A549 (cell line): Measurements from ENCODE around the gene EID2. TPM values are rescaled to one million over a fixed set of nuclear protein-coding genes. Genes with fewer than 3 reads are reported as not detected.

Source experiments
- ATAC-seq, 2 experiments: fragments of 200-7000 bp in 1 of 2; fragments of >200 bp in 1 of 2; cut with Nextera tagmentation in 1 of 2; cut with Tn5 transposase in 1 of 2; 3 replicates each; pipeline versions ENCODE4 v1.8.0 to v1.9.1; 2018 to 2020; ENCODE audit warnings: mild to moderate bottlenecking in 1 of 2, moderate library complexity in 1 of 2
- CTCF ChIA-PET: fragments of 300-600 bp; sonication (Branson Sonifier 250); formaldehyde crosslinking; extraction: SDS; loops from one replicate; lab custom pipeline; 2021; ENCODE audit warnings: antibody characterized with exemption, inconsistent platforms; lab: Yijun Ruan, JAX
- POLR2A ChIA-PET: fragments of 350-600 bp; formaldehyde crosslinking; extraction: SDS; loops from one replicate; lab custom pipeline; 2021; ENCODE audit warnings: antibody characterized with exemption, inconsistent platforms; lab: Yijun Ruan, JAX
- DNase-seq, 2 experiments: peaks; one replicate each; pipeline versions ENCODE4 v3.0.0 to v3.0.0-alpha.2; 2011 to 2016; ENCODE audit warnings: low read depth in 1 of 2, low spot score in 1 of 2
- FAIRE-seq: peaks from 2 replicates; lab custom pipeline; 2011; peaks lifted over from hg19 to GRCh38; lab: Jason Lieb, UNC
- H3K27ac ChIP-seq, 2 experiments: fragments of >200 bp; sonication (Bioruptor Twin); formaldehyde crosslinking; 3 replicates each; pipeline ENCODE4 v1.5.1; 2016 to 2017
- H3K4me1 ChIP-seq: fragments of >200 bp; sonication (Bioruptor Twin); formaldehyde crosslinking; 3 replicates; pipeline ENCODE4 v1.6.1; 2016
- H3K4me2 ChIP-seq: fragments of >200 bp; sonication (Bioruptor Twin); formaldehyde crosslinking; 3 replicates; pipeline ENCODE4 v1.6.1; 2016
- H3K4me3 ChIP-seq: fragments of >200 bp; sonication (Bioruptor Twin); formaldehyde crosslinking; 3 replicates; pipeline ENCODE4 v1.5.1; 2016
- H3K9me3 ChIP-seq: fragments of >200 bp; sonication (Bioruptor Twin); formaldehyde crosslinking; 3 replicates; pipeline ENCODE4 v1.6.1; 2016
- BCL3 ChIP-seq: fragments of >200 bp; sonication (Bioruptor Twin); formaldehyde crosslinking; IDR thresholded peaks from 3 replicates; pipeline ENCODE4 v1.6.1; 2016
- CEBPB ChIP-seq, 2 experiments: fragments of >200 bp in 1 of 2; sonication (Bioruptor Twin) in 1 of 2; formaldehyde crosslinking in 1 of 2; IDR thresholded peaks; 2 replicates each; pipeline ENCODE4 v1.6.1; 2012 to 2016
- CHD2 ChIP-seq: fragments of 150-350 bp; IDR thresholded peaks from 2 replicates; pipeline ENCODE4 v1.6.1; 2014; ENCODE audit warnings: low read length; ENCODE audit not compliant: partially characterized antibody
- CHD4 ChIP-seq: fragments of 200-600 bp; sonication (generic); IDR thresholded peaks from 2 replicates; pipeline ENCODE4 v1.6.1; 2016; ENCODE audit warnings: antibody characterized with exemption, mild to moderate bottlenecking, borderline replicate concordance
- E2F6 ChIP-seq: IDR thresholded peaks from 2 replicates; pipeline ENCODE4 v1.6.1; 2012; ENCODE audit warnings: low read depth, borderline replicate concordance
- HDAC2 ChIP-seq: fragments of 200-600 bp; sonication (generic); IDR thresholded peaks from 2 replicates; pipeline ENCODE4 v1.6.1; 2016
- HOXB13 ChIP-seq: fragments of 250-450 bp; sonication (Bioruptor Pico); IDR thresholded peaks from 2 replicates; pipeline ENCODE4 v1.5.0; 2020; ENCODE audit warnings: low read depth, mild to moderate bottlenecking, moderate library complexity
- NFE2L2 ChIP-seq: fragments of 150-350 bp; conservative IDR thresholded peaks from 2 replicates; pipeline ENCODE4 v1.6.1; 2014; ENCODE audit warnings: low read length
- RAD21 ChIP-seq, 2 experiments: fragments of >200 bp in 1 of 2; sonication (Bioruptor Twin) in 1 of 2; formaldehyde crosslinking in 1 of 2; IDR thresholded peaks in 1 of 2; conservative IDR thresholded peaks in 1 of 2; 2 replicates in 1 of 2; 3 replicates in 1 of 2; pipeline ENCODE4 v1.6.1; 2012 to 2018; ENCODE audit warnings: inconsistent platforms in 1 of 2
- REST ChIP-seq: fragments of 200-600 bp; sonication (generic); IDR thresholded peaks from 2 replicates; pipeline ENCODE4 v1.6.1; 2016; ENCODE audit warnings: antibody characterized with exemption, mild to moderate bottlenecking, moderate library complexity
- SMC3 ChIP-seq: fragments of >200 bp; sonication (Bioruptor Twin); formaldehyde crosslinking; IDR thresholded peaks from 3 replicates; pipeline ENCODE4 v1.6.1; 2018; ENCODE audit warnings: inconsistent platforms
- ZC3H11A ChIP-seq: fragments of 450-650 bp; IDR thresholded peaks from 2 replicates; pipeline ENCODE4 v1.6.1; 2014; ENCODE audit warnings: antibody characterized with exemption, mild to moderate bottlenecking
- ZFP36 ChIP-seq: fragments of 450-650 bp; IDR thresholded peaks from 2 replicates; pipeline ENCODE4 v1.6.1; 2014; ENCODE audit warnings: borderline replicate concordance; ENCODE audit not compliant: partially characterized antibody
- ZNF302 ChIP-seq: fragments of 250-450 bp; sonication (Bioruptor Pico); IDR thresholded peaks from 2 replicates; pipeline ENCODE4 v1.9.0; 2021; ENCODE audit warnings: inconsistent platforms, mild to moderate bottlenecking, moderate library complexity
- ZSCAN20 ChIP-seq: fragments of 250-450 bp; sonication (Bioruptor Pico); IDR thresholded peaks from 2 replicates; pipeline ENCODE4 v1.8.0; 2022; ENCODE audit warnings: mild to moderate bottlenecking, moderate library complexity
- WGBS: methylation state at CpG from one replicate; pipeline ENCODE4 v1.1.6; 2017; ENCODE audit errors: missing lambda C conversion rate; 5-methylcytosine and 5-hydroxymethylcytosine counted together
- polyA plus RNA-seq, 4 experiments: library from polyadenylated mRNA; depleted of rRNA in 3 of 4; stranded (reverse); fragments of >200 nt; fragmentation: RNase III in 1 of 4; extraction: RNeasy Plus Mini Kit Qiagen cat#74134 plus additional on column Dnase treatment in 1 of 4; gene quantifications; 2 replicates in 3 of 4; 3 replicates in 1 of 4; pipeline ENCODE4 v1.2.3, GENCODE V29; 2011 to 2017

Gene EID2
- polyA plus RNA-seq, 2 of the 4 experiments (the other 2 are of a cell fraction) = 26.1 to 53.0 TPM

DNA sequence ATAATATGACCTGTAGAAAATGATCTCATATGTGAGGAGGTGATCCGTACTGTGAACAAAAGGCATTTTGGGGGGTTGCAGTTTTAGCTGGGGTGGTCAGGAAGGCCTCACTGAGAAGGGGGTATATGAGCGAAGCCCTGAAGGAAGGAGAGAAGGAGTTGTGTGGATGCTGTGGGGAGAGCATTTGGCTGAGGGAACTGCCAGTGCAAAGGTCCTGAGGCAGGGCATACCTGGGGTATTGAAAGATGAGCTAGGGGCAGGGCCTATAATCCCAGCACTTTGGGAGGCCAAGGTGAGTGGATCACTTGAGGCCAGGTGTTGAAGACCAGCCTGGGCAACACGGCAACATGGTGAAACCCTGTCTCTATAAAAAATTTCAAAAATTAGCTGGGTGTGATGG lies 22.5 kb downstream of the EID2 start:
- no peak for DNase-seq
- ChIA-PET POLR2A (interaction anchor here (1.0 kb wide), 1 partner anchor 82 kb away, joined by 4 read pairs; the partner anchor contains the start of gene RPS16), CTCF (interaction anchor here (1.0 to 17.0 kb wide), 8 partner anchors 12 to 116 kb away, joined by 3 to 257 read pairs (median 6); partner anchors contain the start of gene EID2B)
- no peak for TF ChIP-seq CHD2
- no peak for TF ChIP-seq ZSCAN20
- no peak for TF ChIP-seq ZC3H11A
- no peak for TF ChIP-seq BCL3
- TF ChIP-seq REST = no peak
- no peak for TF ChIP-seq NFE2L2
- no peak for TF ChIP-seq CEBPB (IDR thresholded peaks at IDR 0.05)
- no peak for TF ChIP-seq E2F6
- no peak for TF ChIP-seq HOXB13
- no peak for TF ChIP-seq ZNF302 (CRISPR knock-in tag)
- TF ChIP-seq RAD21 (conservative IDR thresholded peaks at IDR 0.05 in 1 of 2, IDR thresholded peaks at IDR 0.05 in 1 of 2) = no peak
- TF ChIP-seq CHD4 = no peak
- TF ChIP-seq HDAC2 = no peak
- no peak for TF ChIP-seq SMC3
- TF ChIP-seq ZFP36 = no peak
- Histone ChIP-seq H3K4me3 (no peak overlapping the region), H3K9me3 (no peaks in the 10 kb centered on the region), H3K4me2 (no peak overlapping the region), H3K4me1 (peaks cover 9% of the 10 kb centered on the region; the same call in 2 of the 3 replicates), H3K27ac (no peak overlapping the region)
- ATAC-seq = no peak
- peak; percentile 46 for FAIRE-seq
- WGBS = 70% methylated on average over 3 of the region's 3 CpGs

DNA sequence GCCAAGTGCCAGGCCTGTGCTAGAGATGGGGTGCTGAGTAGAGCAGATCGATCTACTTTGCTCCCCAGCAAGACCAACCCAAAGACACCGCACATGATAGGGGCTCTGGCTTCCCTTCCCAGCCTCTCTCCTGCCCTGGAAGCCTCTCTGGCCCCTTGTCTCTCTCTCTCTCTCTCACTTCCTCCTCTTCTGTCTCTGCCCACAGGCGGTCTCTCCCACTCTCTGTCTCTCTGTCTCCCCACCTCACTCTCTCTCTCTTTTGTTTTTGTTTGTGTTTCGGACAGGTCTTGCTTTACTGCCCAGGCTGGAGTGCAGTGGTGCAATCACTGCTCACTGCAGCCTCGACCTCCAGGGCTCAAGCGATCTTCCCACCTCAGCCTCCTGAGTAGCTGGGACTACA lies 23.7 kb downstream of the EID2 start:
- DNase-seq (no peak), ATAC-seq (no peak), FAIRE-seq (no peak)
- H3K4me2 ChIP-seq = no peak overlapping the region
- no peaks in the 10 kb centered on the region for H3K9me3 ChIP-seq
- no peak overlapping the region for H3K27ac ChIP-seq
- H3K4me3 ChIP-seq = no peak overlapping the region
- peaks cover 9% of the 10 kb centered on the region; the same call in 2 of the 3 replicates for H3K4me1 ChIP-seq
- WGBS = 69% methylated on average over 6 of the region's 6 CpGs
- POLR2A ChIA-PET = interaction anchor here (2.7 kb wide), 1 partner anchor 81 kb away, joined by 11 read pairs; the partner anchor contains the start of gene RPS16
- TF ChIP-seq CEBPB (IDR thresholded peaks at IDR 0.05) (0 out of 4 replicates have a peak, but pooled peaks of 1 of the 2 experiments have one; percentile 1), E2F6 (no peak)
- CTCF ChIA-PET = interaction anchor here (0.7 to 17.0 kb wide), 6 partner anchors 10 to 104 kb away, joined by 3 to 257 read pairs (median 4); partner anchors contain the start of genes EID2B and PLEKHG2
